CD4-positive, alpha-beta T cell (primary cell): ENCODE measurements around the gene HMCN1. TPM values are rescaled to one million over a fixed set of nuclear protein-coding genes. Genes with fewer than 3 reads are reported as not detected.
A peak's percentile ranks its signal among the peaks of the same experiment; 100 is the strongest.

Source experiments
- ATAC-seq: fragments of 200-7000 bp; cut with Tn5 transposase; one replicate; pipeline ENCODE4 v1.10.0; 2022; ENCODE audit warnings: mild to moderate bottlenecking; ENCODE audit not compliant: poor library complexity
- CTCF ChIA-PET: fragments of 350-600 bp; sonication (Branson Sonifier 250); formaldehyde crosslinking; loops from one replicate; lab custom pipeline; 2021; ENCODE audit warnings: antibody characterized with exemption, inconsistent platforms; lab: Charles Lee
- POLR2A ChIA-PET: fragments of 350-600 bp; sonication (Branson Sonifier 250); formaldehyde crosslinking; loops from one replicate; lab custom pipeline; 2021; ENCODE audit warnings: antibody characterized with exemption, inconsistent platforms; lab: Charles Lee
- DNase-seq, 14 experiments: peaks; one replicate each; pipeline ENCODE4 v3.0.0-alpha.2; 2013 to 2020; ENCODE audit warnings: mixed read lengths in 2 of 14
- H3K27ac ChIP-seq, 2 donors: one replicate each; pipeline versions ENCODE4 v1.5.1 to v1.7.0; 2013; ENCODE audit warnings: low read length in 2 of 2, low read depth in 1 of 2, mild to moderate bottlenecking in 1 of 2
- H3K27me3 ChIP-seq, 2 experiments: 1 replicate in 1 of 2; 2 replicates in 1 of 2; pipeline versions ENCODE4 v1.6.1 to v1.7.0; 2013; ENCODE audit warnings: low read length in 2 of 2, control low read depth in 1 of 2, mild to moderate bottlenecking in 1 of 2, moderate library complexity in 1 of 2; ENCODE audit not compliant: insufficient read depth in 2 of 2, control insufficient read depth in 1 of 2
- H3K36me3 ChIP-seq: one replicate; pipeline ENCODE4 v1.6.1; 2013; ENCODE audit warnings: low read length, control low read depth; ENCODE audit not compliant: insufficient read depth
- H3K4me1 ChIP-seq: one replicate; pipeline ENCODE4 v1.6.1; 2013; ENCODE audit warnings: low read length, control low read depth; ENCODE audit not compliant: insufficient read depth
- H3K4me3 ChIP-seq: one replicate; pipeline ENCODE4 v1.5.1; 2013; ENCODE audit warnings: mild to moderate bottlenecking, low read length, moderate library complexity
- H3K9me3 ChIP-seq, 2 experiments: 1 replicate in 1 of 2; 2 replicates in 1 of 2; pipeline versions ENCODE4 v1.6.1 to v1.7.0; 2013; ENCODE audit warnings: low read length in 2 of 2, mild to moderate bottlenecking in 2 of 2, control low read depth in 1 of 2, moderate library complexity in 1 of 2; ENCODE audit not compliant: control insufficient read depth in 1 of 2, insufficient read depth in 1 of 2
- H3K27ac Mint-ChIP-seq: one replicate; pipeline ENCODE4 v1.8.0; 2020; ENCODE audit warnings: mixed read lengths
- H3K27me3 Mint-ChIP-seq: one replicate; pipeline ENCODE4 v1.8.0; 2021; ENCODE audit warnings: mixed read lengths
- H3K36me3 Mint-ChIP-seq: one replicate; pipeline ENCODE4 v1.8.0; 2021; ENCODE audit warnings: low read depth, mixed read lengths
- H3K4me1 Mint-ChIP-seq: one replicate; pipeline ENCODE4 v1.8.0; 2021; ENCODE audit warnings: low read depth, mixed read lengths
- H3K4me3 Mint-ChIP-seq: one replicate; pipeline ENCODE4 v1.8.0; 2020; ENCODE audit warnings: mild to moderate bottlenecking, mixed read lengths
- H3K9me3 Mint-ChIP-seq: one replicate; pipeline ENCODE4 v1.8.0; 2020; ENCODE audit warnings: mixed read lengths
- intact Hi-C, 2 experiments: fragments of 100-400 bp; cut with DNase I in 1 of 2; cut with micrococcal nuclease in 1 of 2; formaldehyde crosslinking; loops; one replicate each; pipeline versions ENCODE4 v1.15.1 to v1.9.0; 2023 to 2025; cut with DNase I, micrococcal nuclease
- total RNA-seq, 174 experiments: library from RNA in 2 of 174; stranded (reverse) in 2 of 174; gene quantifications; one replicate each; pipeline ENCODE4 v1.2.3 and lab custom pipeline; 2021 to 2026
- TF ChIP-seq, protein P1 (sequence below): fragments of 200-600 bp; IDR thresholded peaks from one replicate; pipeline ENCODE4 v1.8.0; 2022; ENCODE audit warnings: antibody characterized with exemption, mild to moderate bottlenecking

The HMCN1 gene
- total RNA-seq, 2 experiments from 2014 or later: 0.14 TPM

DNA sequence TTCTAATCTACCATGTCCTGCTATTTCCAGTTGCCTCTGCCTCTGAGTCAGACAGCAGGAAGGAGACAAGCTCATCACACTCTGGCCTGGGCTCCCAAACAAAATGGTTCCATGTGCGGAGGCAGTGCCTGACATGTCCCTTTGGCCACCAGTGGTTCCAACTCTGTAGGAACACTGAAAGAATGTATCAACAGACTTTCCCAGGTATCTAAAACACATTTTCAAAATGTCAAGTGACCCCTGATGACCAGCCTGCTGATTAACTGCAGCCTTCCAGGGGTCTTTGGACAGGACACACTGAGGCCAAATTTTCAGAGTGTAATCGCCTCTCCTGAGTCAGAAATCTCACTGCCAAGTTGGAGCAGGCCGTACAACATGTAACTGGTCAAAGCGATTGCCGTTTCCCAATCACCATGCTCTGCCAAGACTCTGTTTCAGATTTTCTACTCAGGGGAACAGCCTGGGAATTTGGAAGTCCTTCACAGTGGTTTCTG lies 468.1 kb downstream of the HMCN1 start:
- H3K9me3 Mint-ChIP-seq: no peaks in the 10 kb centered on the region
- H3K4me1 Mint-ChIP-seq: peaks cover 17% of the 10 kb centered on the region
- H3K4me1 ChIP-seq: no peaks in the 10 kb centered on the region
- TF ChIP-seq, protein P1, sequence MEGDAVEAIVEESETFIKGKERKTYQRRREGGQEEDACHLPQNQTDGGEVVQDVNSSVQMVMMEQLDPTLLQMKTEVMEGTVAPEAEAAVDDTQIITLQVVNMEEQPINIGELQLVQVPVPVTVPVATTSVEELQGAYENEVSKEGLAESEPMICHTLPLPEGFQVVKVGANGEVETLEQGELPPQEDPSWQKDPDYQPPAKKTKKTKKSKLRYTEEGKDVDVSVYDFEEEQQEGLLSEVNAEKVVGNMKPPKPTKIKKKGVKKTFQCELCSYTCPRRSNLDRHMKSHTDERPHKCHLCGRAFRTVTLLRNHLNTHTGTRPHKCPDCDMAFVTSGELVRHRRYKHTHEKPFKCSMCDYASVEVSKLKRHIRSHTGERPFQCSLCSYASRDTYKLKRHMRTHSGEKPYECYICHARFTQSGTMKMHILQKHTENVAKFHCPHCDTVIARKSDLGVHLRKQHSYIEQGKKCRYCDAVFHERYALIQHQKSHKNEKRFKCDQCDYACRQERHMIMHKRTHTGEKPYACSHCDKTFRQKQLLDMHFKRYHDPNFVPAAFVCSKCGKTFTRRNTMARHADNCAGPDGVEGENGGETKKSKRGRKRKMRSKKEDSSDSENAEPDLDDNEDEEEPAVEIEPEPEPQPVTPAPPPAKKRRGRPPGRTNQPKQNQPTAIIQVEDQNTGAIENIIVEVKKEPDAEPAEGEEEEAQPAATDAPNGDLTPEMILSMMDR: no peak
- ChIA-PET CTCF (no interaction called here), POLR2A (no interaction called here)
- no peak overlapping the region for H3K4me3 ChIP-seq
- H3K9me3 ChIP-seq: no peaks in the 10 kb centered on the region
- no peak overlapping the region for H3K27ac ChIP-seq
- no peaks in the 10 kb centered on the region for H3K36me3 Mint-ChIP-seq
- H3K27me3 ChIP-seq: peaks cover 3 to 15% of the 10 kb centered on the region in 2 experiments
- DNase-seq (no peak), ATAC-seq (no peak)
- H3K27me3 Mint-ChIP-seq: peaks cover 68% of the 10 kb centered on the region
- H3K36me3 ChIP-seq: no peaks in the 10 kb centered on the region
- H3K27ac Mint-ChIP-seq: no peak overlapping the region
- intact Hi-C loops: no loop called here
- H3K4me3 Mint-ChIP-seq: no peak overlapping the region

DNA sequence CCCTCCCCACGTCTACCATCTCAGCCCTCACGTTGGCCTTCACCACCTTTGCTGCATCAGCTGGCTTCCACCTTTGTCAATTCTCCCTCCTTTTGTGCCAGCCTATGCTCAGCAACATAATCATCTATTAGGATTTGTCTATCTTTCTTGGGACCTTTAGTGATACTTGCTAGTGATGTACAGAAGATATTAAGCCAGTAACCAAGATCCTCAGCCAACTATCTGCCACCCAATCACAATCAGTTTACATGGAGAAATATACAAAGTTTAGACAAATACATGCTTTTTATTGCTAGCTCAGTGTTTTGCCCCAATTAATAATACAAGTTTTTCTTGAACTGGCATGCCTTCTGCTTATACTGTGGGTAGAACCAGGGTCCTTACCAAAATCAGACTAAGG lies 468.6 kb downstream of the HMCN1 start:
- DNase-seq: no peak
- ChIA-PET POLR2A (no interaction called here), CTCF (no interaction called here)
- intact Hi-C loops: no loop called here
- Histone ChIP-seq H3K9me3 (no peaks in the 10 kb centered on the region), H3K27me3 (peaks cover 4 to 20% of the 10 kb centered on the region in 2 experiments), H3K4me3 (no peak overlapping the region), H3K36me3 (no peaks in the 10 kb centered on the region), H3K4me1 (no peaks in the 10 kb centered on the region), H3K27ac (no peak overlapping the region)
- Mint-ChIP-seq H3K27ac (no peak overlapping the region), H3K36me3 (no peaks in the 10 kb centered on the region), H3K9me3 (no peaks in the 10 kb centered on the region), H3K4me3 (no peak overlapping the region), H3K27me3 (peaks cover 68% of the 10 kb centered on the region), H3K4me1 (peaks cover 17% of the 10 kb centered on the region)
- TF ChIP-seq, protein P1: no peak
- ATAC-seq: no peak

DNA sequence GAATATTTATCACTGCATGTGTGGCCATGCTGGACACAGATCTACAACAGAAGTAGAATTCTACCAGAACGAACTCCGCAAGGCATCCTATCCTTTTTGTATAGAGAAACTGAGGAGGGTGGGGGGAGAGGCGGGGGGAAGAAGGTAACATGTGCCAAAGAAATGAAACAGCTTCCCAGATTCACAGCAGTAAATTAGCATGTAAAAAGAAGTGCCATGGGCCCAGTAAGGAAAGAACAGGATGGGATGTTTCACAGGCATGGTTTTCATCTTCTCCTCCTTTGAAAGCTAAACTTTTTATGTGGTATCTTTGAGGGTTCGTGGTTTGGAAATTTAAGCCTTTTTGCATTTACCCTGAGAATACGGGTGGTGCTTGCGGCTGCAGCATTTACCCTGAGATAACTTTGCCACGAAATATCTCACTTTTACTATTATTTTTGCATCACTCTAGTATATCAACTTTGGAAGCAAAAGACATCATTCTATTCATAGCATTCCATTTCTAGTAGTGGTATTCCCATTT lies 471.9 kb downstream of the HMCN1 start:
- H3K4me3 ChIP-seq: no peak overlapping the region
- TF ChIP-seq, protein P1: no peak
- ChIA-PET POLR2A (no interaction called here), CTCF (no interaction called here)
- Mint-ChIP-seq H3K4me1 (peaks cover 17% of the 10 kb centered on the region), H3K36me3 (no peaks in the 10 kb centered on the region), H3K9me3 (no peaks in the 10 kb centered on the region), H3K27ac (no peak overlapping the region), H3K27me3 (peaks cover 88% of the 10 kb centered on the region), H3K4me3 (no peak overlapping the region)
- DNase-seq: peak in 1 of 14 experiments; percentile 1
- H3K9me3 ChIP-seq: no peaks in the 10 kb centered on the region
- no peak overlapping the region for H3K27ac ChIP-seq
- ATAC-seq: no peak
- peaks cover 4 to 26% of the 10 kb centered on the region in 2 experiments for H3K27me3 ChIP-seq
- no peaks in the 10 kb centered on the region for H3K36me3 ChIP-seq
- intact Hi-C loops: no loop called here
- no peaks in the 10 kb centered on the region for H3K4me1 ChIP-seq
